A673 (cell line): Measurements from ENCODE around the gene PDE4B. TPM values are rescaled to one million over a fixed set of nuclear protein-coding genes. Genes with fewer than 3 reads are reported as not detected.
A peak's percentile ranks its signal among the peaks of the same experiment; 100 is the strongest.

Experiments used
- BruUV-seq: library from RNA; stranded (reverse); fragments of 400-500 nt; replicated peaks from 2 replicates; lab custom pipeline; 2021; lab: Mats Ljungman, UMichigan
- CTCF ChIA-PET: fragments of 300-600 bp; sonication (Branson Sonifier 250); formaldehyde crosslinking; loops from one replicate; lab custom pipeline; 2022; ENCODE audit warnings: antibody characterized with exemption; lab: Charles Lee
- POLR2A ChIA-PET: fragments of 300-600 bp; sonication (Branson Sonifier 250); formaldehyde crosslinking; loops from one replicate; lab custom pipeline; 2022; ENCODE audit warnings: antibody characterized with exemption; ENCODE audit not compliant: low non-redundant PET; lab: Charles Lee
- DNase-seq: peaks from one replicate; pipeline ENCODE4 v3.0.0-alpha.2; 2015; ENCODE audit warnings: low spot score
- H3K27ac ChIP-seq: fragments of 200-600 bp; sonication (generic); 2 replicates; pipeline ENCODE4 v1.5.1; 2016; ENCODE audit warnings: mixed run types, low read depth, mild to moderate bottlenecking, mixed read lengths, antibody characterized with exemption, low read length; ENCODE audit not compliant: poor library complexity, severe bottlenecking
- H3K27me3 ChIP-seq: fragments of 200-600 bp; sonication (generic); replicated peaks from 2 replicates; pipeline ENCODE4 v1.6.1; 2017; ENCODE audit warnings: mixed run types, low read depth, mild to moderate bottlenecking, mixed read lengths, antibody characterized with exemption, low read length; ENCODE audit not compliant: insufficient read depth, poor library complexity
- H3K36me3 ChIP-seq: fragments of 200-600 bp; sonication (generic); 2 replicates; pipeline ENCODE4 v1.6.1; 2016; ENCODE audit warnings: mixed run types, mild to moderate bottlenecking, mixed read lengths, antibody characterized with exemption, low read length; ENCODE audit not compliant: insufficient read depth, poor library complexity, severe bottlenecking
- H3K4me1 ChIP-seq: fragments of 200-600 bp; sonication (generic); 2 replicates; pipeline ENCODE4 v1.6.1; 2017; ENCODE audit warnings: mixed run types, mild to moderate bottlenecking, mixed read lengths, antibody characterized with exemption, low read length; ENCODE audit not compliant: insufficient read depth, poor library complexity, severe bottlenecking
- H3K4me3 ChIP-seq: fragments of 200-600 bp; sonication (generic); 2 replicates; pipeline ENCODE4 v1.5.1; 2016; ENCODE audit warnings: low read depth, mixed run types, mild to moderate bottlenecking, mixed read lengths, low read length; ENCODE audit not compliant: poor library complexity, severe bottlenecking
- H3K9me3 ChIP-seq: fragments of 200-600 bp; sonication (generic); 2 replicates; pipeline ENCODE4 v1.6.1; 2016; ENCODE audit warnings: mixed run types, low read depth, mild to moderate bottlenecking, mixed read lengths, antibody characterized with exemption, low read length; ENCODE audit not compliant: poor library complexity, severe bottlenecking
- EZH2 ChIP-seq: fragments of 200-600 bp; sonication (generic); IDR thresholded peaks from 2 replicates; pipeline ENCODE4 v1.6.1; 2017; ENCODE audit warnings: borderline replicate concordance, low read depth, mild to moderate bottlenecking, mixed read lengths, antibody characterized with exemption, low read length; ENCODE audit not compliant: poor library complexity, severe bottlenecking
- intact Hi-C: fragments of 100-400 bp; cut with micrococcal nuclease; formaldehyde crosslinking; loops from one replicate; pipeline ENCODE4 v1.10.0; 2022; ENCODE audit not compliant: unreplicated experiment
- total RNA-seq: library from RNA; stranded (reverse); gene quantifications from 2 replicates; pipeline ENCODE4 v1.2.3, GENCODE V29; 2021
- TF ChIP-seq, protein P1 (sequence below): fragments of 300-800, 200-600 bp; sonication (generic); conservative IDR thresholded peaks from 2 replicates; pipeline ENCODE4 v1.5.1; 2017; ENCODE audit warnings: low read depth, mild to moderate bottlenecking, antibody characterized with exemption, low read length, moderate library complexity, mixed read lengths

Gene PDE4B
- total RNA-seq, 1 experiment from 2014 or later, result 20.0 TPM

DNA sequence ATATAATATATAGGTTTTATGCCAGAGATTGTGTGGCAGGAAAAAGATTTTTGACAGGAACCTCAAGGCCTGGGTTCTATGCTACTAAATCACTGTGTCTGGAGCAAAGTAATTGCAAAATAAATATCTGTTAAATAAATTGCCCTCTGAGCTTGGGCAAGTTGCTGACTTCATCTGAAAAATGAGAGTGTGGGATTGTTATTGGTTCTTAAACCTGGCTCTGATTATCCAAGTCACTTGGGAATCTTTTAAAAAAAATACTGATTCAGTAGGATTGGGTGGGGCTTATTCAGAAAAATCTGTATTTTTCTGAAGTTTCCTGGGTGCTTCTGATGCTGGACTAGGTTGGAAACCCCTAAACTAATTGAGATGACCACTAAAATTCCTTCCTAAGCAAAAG lies 567.1 kb downstream of the PDE4B start:
- H3K27me3 ChIP-seq, result no peaks in the 10 kb centered on the region
- H3K4me3 ChIP-seq, result no peak overlapping the region
- H3K4me1 ChIP-seq, result peaks cover 44% of the 10 kb centered on the region
- CTCF ChIA-PET, result no interaction called here
- intact Hi-C loops, result no loop called here
- POLR2A ChIA-PET, result no interaction called here
- no peak for TF ChIP-seq EZH2
- TF ChIP-seq, protein P1, sequence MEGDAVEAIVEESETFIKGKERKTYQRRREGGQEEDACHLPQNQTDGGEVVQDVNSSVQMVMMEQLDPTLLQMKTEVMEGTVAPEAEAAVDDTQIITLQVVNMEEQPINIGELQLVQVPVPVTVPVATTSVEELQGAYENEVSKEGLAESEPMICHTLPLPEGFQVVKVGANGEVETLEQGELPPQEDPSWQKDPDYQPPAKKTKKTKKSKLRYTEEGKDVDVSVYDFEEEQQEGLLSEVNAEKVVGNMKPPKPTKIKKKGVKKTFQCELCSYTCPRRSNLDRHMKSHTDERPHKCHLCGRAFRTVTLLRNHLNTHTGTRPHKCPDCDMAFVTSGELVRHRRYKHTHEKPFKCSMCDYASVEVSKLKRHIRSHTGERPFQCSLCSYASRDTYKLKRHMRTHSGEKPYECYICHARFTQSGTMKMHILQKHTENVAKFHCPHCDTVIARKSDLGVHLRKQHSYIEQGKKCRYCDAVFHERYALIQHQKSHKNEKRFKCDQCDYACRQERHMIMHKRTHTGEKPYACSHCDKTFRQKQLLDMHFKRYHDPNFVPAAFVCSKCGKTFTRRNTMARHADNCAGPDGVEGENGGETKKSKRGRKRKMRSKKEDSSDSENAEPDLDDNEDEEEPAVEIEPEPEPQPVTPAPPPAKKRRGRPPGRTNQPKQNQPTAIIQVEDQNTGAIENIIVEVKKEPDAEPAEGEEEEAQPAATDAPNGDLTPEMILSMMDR, result no peak
- BruUV-seq, result no TSS peak
- H3K27ac ChIP-seq, result peak overlapping the region; percentile 29
- H3K36me3 ChIP-seq, result peaks cover 35% of the 10 kb centered on the region
- no peaks in the 10 kb centered on the region for H3K9me3 ChIP-seq
- DNase-seq, result no peak

- Histone ChIP-seq H3K27ac (peak overlapping the region; percentile 29), H3K27me3 (no peaks in the 10 kb centered on the region), H3K36me3 (peaks cover 40% of the 10 kb centered on the region), H3K9me3 (no peaks in the 10 kb centered on the region), H3K4me3 (no peak overlapping the region), H3K4me1 (peaks cover 39% of the 10 kb centered on the region)
- BruUV-seq, result no TSS peak
- intact Hi-C loops, result no loop called here
- DNase-seq, result peak; percentile 84
- TF ChIP-seq EZH2, result no peak
- TF ChIP-seq, protein P1, result peak; percentile 33; the same call in 1 of the 2 replicates
- CTCF ChIA-PET, result no interaction called here
- POLR2A ChIA-PET, result no interaction called here
These were observed 567.6 kb downstream of the PDE4B start for GRCh38 chr1:66360285-66360724.

DNA sequence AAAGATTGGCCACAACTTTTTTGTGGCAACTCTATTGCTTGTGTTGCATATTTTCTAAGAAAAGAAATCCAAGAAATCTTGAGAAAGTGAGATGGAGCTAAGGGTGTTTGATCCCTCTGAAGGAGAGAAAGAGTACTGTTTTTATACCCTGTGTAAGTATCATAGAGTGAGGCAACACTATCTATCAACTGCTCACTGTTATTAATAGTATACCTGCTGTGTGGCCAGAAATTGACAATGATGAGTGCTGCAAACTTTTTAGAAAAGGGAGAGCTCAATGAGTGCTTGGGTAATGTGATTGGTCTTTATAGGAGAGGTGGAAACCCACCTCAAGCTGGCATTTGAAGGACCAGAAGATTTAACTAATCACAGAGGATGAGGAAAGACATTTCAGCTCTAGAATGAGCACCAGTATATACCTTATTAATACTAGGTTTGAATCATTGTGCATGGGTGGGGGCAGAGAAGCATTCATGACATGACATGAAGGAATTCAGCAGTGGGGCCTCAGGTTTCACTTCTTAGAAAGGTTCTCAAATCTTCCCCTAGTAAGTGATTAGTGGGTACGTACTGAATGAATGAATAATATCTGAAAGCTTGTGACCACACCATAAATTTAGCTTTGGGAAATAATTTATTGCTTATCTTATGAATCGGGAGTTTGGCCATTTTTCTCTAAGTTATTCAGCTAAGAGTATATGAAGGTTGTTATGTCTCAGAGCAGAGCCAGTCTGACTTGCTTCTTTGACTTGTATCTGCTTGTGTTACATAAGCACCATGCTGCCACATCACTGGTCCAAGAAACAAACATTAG lies 572.1 kb downstream of the PDE4B start:
- no peaks in the 10 kb centered on the region for H3K27me3 ChIP-seq
- intact Hi-C loops, result no loop called here
- no peak for DNase-seq
- ChIA-PET POLR2A (no interaction called here), CTCF (no interaction called here)
- no peaks in the 10 kb centered on the region for H3K9me3 ChIP-seq
- no peak overlapping the region for H3K4me3 ChIP-seq
- H3K4me1 ChIP-seq, result peaks cover 9% of the 10 kb centered on the region
- peaks cover 84% of the 10 kb centered on the region for H3K36me3 ChIP-seq
- no TSS peak for BruUV-seq
- TF ChIP-seq, protein P1, result no peak
- TF ChIP-seq EZH2, result no peak
- no peak overlapping the region for H3K27ac ChIP-seq
